ENCODE measurements around the gene LRFN4. TPM values are rescaled to one million over a fixed set of nuclear protein-coding genes. Genes with fewer than 3 reads are reported as not detected.
A peak's percentile ranks its signal among the peaks of the same experiment; 100 is the strongest.

Gene LRFN4
- total and polyA plus RNA-seq, 4 donors, result 0.75 to 3.4 (median 1.5) TPM; not detected in 1

GRCh38 chr11:66904981-66905521 is 48.2 kb downstream of the LRFN4 start:
- H3K36me3 ChIP-seq (ENCODE audit: control insufficient read depth in 4 of 4, insufficient read depth in 3 of 4, low read depth in 1 of 4, low read length in 3 of 4), result no peaks in the 10 kb centered on the region
- no peaks in the 10 kb centered on the region for H3K9me3 ChIP-seq (ENCODE audit: control insufficient read depth in 4 of 4, low read length in 3 of 4)
- 66% methylated on average over 8 of the region's 8 CpGs for WGBS
- peak overlapping the region in 1 of 2 donors; percentile 38 for H3K9ac ChIP-seq (ENCODE audit: low read depth in 1 of 2, low read length in 2 of 2)
- peaks cover 24 to 59% (median 33%) of the 10 kb centered on the region in 4 donors for H3K4me1 ChIP-seq (ENCODE audit: control insufficient read depth in 4 of 4, insufficient read depth in 4 of 4, low read length in 3 of 4)
- peak overlapping the region; percentile 71 to 79 for H3K27ac ChIP-seq (ENCODE audit: low read depth in 1 of 2, low read length in 2 of 2)
- TF ChIP-seq GABPA (IDR thresholded peaks at IDR 0.05 in 1 of 2, conservative IDR thresholded peaks at IDR 0.05 in 1 of 2) (no peak), RXRA (IDR thresholded peaks at IDR 0.05) (peak; percentile 6 to 30), RAD21 (IDR thresholded peaks at IDR 0.05) (no peak)
- H3K4me3 ChIP-seq (ENCODE audit: low read depth in 1 of 3, low read length in 3 of 3), result peak overlapping the region; percentile 46 to 91 (median 65)
- no peaks in the 10 kb centered on the region for H3K27me3 ChIP-seq (ENCODE audit: control insufficient read depth in 4 of 4, insufficient read depth in 4 of 4, low read length in 3 of 4)
- no peak for DNase-seq (ENCODE audit: low spot score)

- H3K36me3 ChIP-seq (ENCODE audit: control insufficient read depth in 4 of 4, insufficient read depth in 3 of 4, low read depth in 1 of 4, low read length in 3 of 4), result no peaks in the 10 kb centered on the region
- peak overlapping the region; percentile 71 to 79 for H3K27ac ChIP-seq (ENCODE audit: low read depth in 1 of 2, low read length in 2 of 2)
- H3K4me3 ChIP-seq (ENCODE audit: low read depth in 1 of 3, low read length in 3 of 3), result peak overlapping the region; percentile 50 to 91 (median 65)
- no peak for DNase-seq (ENCODE audit: low spot score)
- peak overlapping the region in 1 of 2 donors; percentile 32 for H3K9ac ChIP-seq (ENCODE audit: low read depth in 1 of 2, low read length in 2 of 2)
- peaks cover 24 to 61% (median 33%) of the 10 kb centered on the region in 4 donors for H3K4me1 ChIP-seq (ENCODE audit: control insufficient read depth in 4 of 4, insufficient read depth in 4 of 4, low read length in 3 of 4)
- no peak for TF ChIP-seq HNF4A (conservative IDR thresholded peaks at IDR 0.05)
- no peak for TF ChIP-seq GABPA (IDR thresholded peaks at IDR 0.05 in 1 of 2, conservative IDR thresholded peaks at IDR 0.05 in 1 of 2)
- no peak for TF ChIP-seq SP1 (IDR thresholded peaks at IDR 0.05)
- TF ChIP-seq NR2F2 (IDR thresholded peaks at IDR 0.05), result no peak
- no peak for TF ChIP-seq MAX (IDR thresholded peaks at IDR 0.05)
- no peaks in the 10 kb centered on the region for H3K9me3 ChIP-seq (ENCODE audit: control insufficient read depth in 4 of 4, low read length in 3 of 4)
- no peaks in the 10 kb centered on the region for H3K27me3 ChIP-seq (ENCODE audit: control insufficient read depth in 4 of 4, insufficient read depth in 4 of 4, low read length in 3 of 4)
- WGBS, result 80% methylated on average over 4 of the region's 4 CpGs
These were observed 48.8 kb downstream of the LRFN4 start for GRCh38 chr11:66905631-66906030.

- no peaks in the 10 kb centered on the region for H3K9me3 ChIP-seq (ENCODE audit: control insufficient read depth in 4 of 4, low read length in 3 of 4)
- H3K27ac ChIP-seq (ENCODE audit: low read depth in 1 of 2, low read length in 2 of 2), result peak overlapping the region; percentile 71 to 79
- H3K36me3 ChIP-seq (ENCODE audit: control insufficient read depth in 4 of 4, insufficient read depth in 3 of 4, low read depth in 1 of 4, low read length in 3 of 4), result no peaks in the 10 kb centered on the region
- 43% methylated on average over 14 of the region's 14 CpGs for WGBS
- H3K4me3 ChIP-seq (ENCODE audit: low read depth in 1 of 3, low read length in 3 of 3), result peak overlapping the region; percentile 50 to 91 (median 65)
- no peak for DNase-seq (ENCODE audit: low spot score)
- peaks cover 20 to 61% (median 33%) of the 10 kb centered on the region in 4 donors for H3K4me1 ChIP-seq (ENCODE audit: control insufficient read depth in 4 of 4, insufficient read depth in 4 of 4, low read length in 3 of 4)
- peak overlapping the region; percentile 17 to 76 for H3K9ac ChIP-seq (ENCODE audit: low read depth in 1 of 2, low read length in 2 of 2)
- H3K27me3 ChIP-seq (ENCODE audit: control insufficient read depth in 4 of 4, insufficient read depth in 4 of 4, low read length in 3 of 4), result no peaks in the 10 kb centered on the region
- peak in 1 of 2 donors; percentile 20 for TF ChIP-seq RAD21 (IDR thresholded peaks at IDR 0.05)
- no peak for TF ChIP-seq HNF4A (conservative IDR thresholded peaks at IDR 0.05)
These were observed 49.3 kb downstream of the LRFN4 start for GRCh38 chr11:66906061-66906733.

- Histone ChIP-seq H3K9me3 (ENCODE audit: control insufficient read depth in 4 of 4, low read length in 3 of 4) (no peaks in the 10 kb centered on the region), H3K4me3 (ENCODE audit: low read depth in 1 of 3, low read length in 3 of 3) (peak overlapping the region; percentile 51 to 91 (median 65)), H3K27ac (ENCODE audit: low read depth in 1 of 2, low read length in 2 of 2) (peak overlapping the region; percentile 71 to 79), H3K36me3 (ENCODE audit: control insufficient read depth in 4 of 4, insufficient read depth in 3 of 4, low read depth in 1 of 4, low read length in 3 of 4) (no peaks in the 10 kb centered on the region), H3K27me3 (ENCODE audit: control insufficient read depth in 4 of 4, insufficient read depth in 4 of 4, low read length in 3 of 4) (no peaks in the 10 kb centered on the region), H3K4me1 (ENCODE audit: control insufficient read depth in 4 of 4, insufficient read depth in 4 of 4, low read length in 3 of 4) (peaks cover 14 to 51% (median 21%) of the 10 kb centered on the region in 4 donors), H3K9ac (ENCODE audit: low read depth in 1 of 2, low read length in 2 of 2) (peak overlapping the region in 1 of 2 donors; percentile 26)
- 49% methylated on average over 9 of the region's 9 CpGs for WGBS
- no peak for DNase-seq (ENCODE audit: low spot score)
- TF ChIP-seq EGR1 (IDR thresholded peaks at IDR 0.05; ENCODE audit: low read depth in 2 of 2) (peak in 1 of 2 donors; percentile 75), ZBTB33 (IDR thresholded peaks at IDR 0.05) (peak; percentile 77), SP1 (IDR thresholded peaks at IDR 0.05) (peak; percentile 91), REST (IDR thresholded peaks at IDR 0.05) (peak; percentile 40), NR2F2 (IDR thresholded peaks at IDR 0.05) (no peak), YY1 (IDR thresholded peaks at IDR 0.05) (peak; percentile 68), RAD21 (IDR thresholded peaks at IDR 0.05) (peak; percentile 39 to 63), HNF4A (conservative IDR thresholded peaks at IDR 0.05) (peak; percentile 80 to 89), JUND (IDR thresholded peaks at IDR 0.05) (peak; percentile 24 to 86), FOXA2 (IDR thresholded peaks at IDR 0.05) (peak; percentile 43), TAF1 (conservative IDR thresholded peaks at IDR 0.05) (peak; percentile 63)
These were observed 51.1 kb downstream of the LRFN4 start for GRCh38 chr11:66907751-66908630.

Measured in liver (tissue), 9 donors.